Progenitor cell of endocrine pancreas (in vitro differentiated cells): Measurements from ENCODE around the gene CST8. TPM values are rescaled to one million over a fixed set of nuclear protein-coding genes. Genes with fewer than 3 reads are reported as not detected.

Source experiments
- DNase-seq: peaks from one replicate; pipeline ENCODE4 v3.0.0; 2021; ENCODE audit warnings: low spot score; ENCODE audit not compliant: unreplicated experiment
- H3K27ac Mint-ChIP-seq: 2 replicates; pipeline ENCODE4 v1.8.0; 2021; ENCODE audit warnings: mild to moderate bottlenecking, moderate library complexity, mixed read lengths
- H3K27me3 Mint-ChIP-seq: 2 replicates; pipeline ENCODE4 v1.8.0; 2021; ENCODE audit warnings: mixed read lengths
- H3K36me3 Mint-ChIP-seq: 2 replicates; pipeline ENCODE4 v1.8.0; 2022; ENCODE audit warnings: mixed read lengths; ENCODE audit not compliant: insufficient read depth
- H3K4me1 Mint-ChIP-seq: 2 replicates; pipeline ENCODE4 v1.8.0; 2021; ENCODE audit warnings: low read depth, mixed read lengths
- H3K4me3 Mint-ChIP-seq: 2 replicates; pipeline ENCODE4 v1.8.0; 2021; ENCODE audit warnings: low read depth, mild to moderate bottlenecking, moderate library complexity, mixed read lengths
- H3K9me3 Mint-ChIP-seq: 2 replicates; pipeline ENCODE4 v1.8.0; 2021; ENCODE audit warnings: low read depth, mixed read lengths
- CTCF ChIP-seq: fragments of 200-600 bp; sonication (generic); IDR thresholded peaks from one replicate; pipeline ENCODE4 v1.5.0; 2021; ENCODE audit warnings: antibody characterized with exemption, mild to moderate bottlenecking; ENCODE audit not compliant: unreplicated experiment
- total RNA-seq: library from RNA; stranded (reverse); gene quantifications from 2 replicates; pipeline ENCODE4 v1.2.1, GENCODE V29; 2021

The CST8 gene
- total RNA-seq, 1 donor from 2014 or later, result not detected

DNA sequence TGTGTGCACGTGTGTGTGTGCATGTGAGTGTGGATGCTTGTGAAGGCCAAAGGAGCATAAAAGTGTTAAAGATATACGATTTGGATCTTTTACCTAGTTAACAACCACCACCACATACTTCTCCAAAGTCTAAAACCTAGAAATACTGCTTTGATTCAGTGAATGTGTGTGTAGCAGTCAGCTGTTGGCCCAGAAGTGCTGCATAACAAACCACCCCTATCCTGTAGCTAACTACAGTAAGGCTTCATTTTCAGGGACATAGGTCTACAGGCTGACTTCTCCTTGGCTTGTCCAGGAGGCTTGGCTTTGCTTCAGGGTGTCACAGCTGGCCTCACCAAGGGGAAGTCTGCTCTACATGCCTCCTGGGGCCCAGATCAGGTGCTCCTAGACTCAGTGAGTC lies 2.4 kb upstream of the CST8 start:
- DNase-seq, result no peak
- H3K9me3 Mint-ChIP-seq, result no peaks in the 10 kb centered on the region
- no peak overlapping the region for H3K4me3 Mint-ChIP-seq
- no peak overlapping the region for H3K27ac Mint-ChIP-seq
- H3K4me1 Mint-ChIP-seq, result no peaks in the 10 kb centered on the region
- no peak for TF ChIP-seq CTCF
- H3K36me3 Mint-ChIP-seq, result no peaks in the 10 kb centered on the region
- H3K27me3 Mint-ChIP-seq, result peaks cover 3% of the 10 kb centered on the region

- TF ChIP-seq CTCF, result no peak
- no peaks in the 10 kb centered on the region for H3K4me1 Mint-ChIP-seq
- no peak overlapping the region for H3K27ac Mint-ChIP-seq
- H3K36me3 Mint-ChIP-seq, result no peaks in the 10 kb centered on the region
- H3K9me3 Mint-ChIP-seq, result no peaks in the 10 kb centered on the region
- no peak for DNase-seq
- no peak overlapping the region for H3K4me3 Mint-ChIP-seq
- peaks cover 3% of the 10 kb centered on the region for H3K27me3 Mint-ChIP-seq
These were observed 1.9 kb upstream of the CST8 start for GRCh38 chr20:23488996-23489395.

DNA sequence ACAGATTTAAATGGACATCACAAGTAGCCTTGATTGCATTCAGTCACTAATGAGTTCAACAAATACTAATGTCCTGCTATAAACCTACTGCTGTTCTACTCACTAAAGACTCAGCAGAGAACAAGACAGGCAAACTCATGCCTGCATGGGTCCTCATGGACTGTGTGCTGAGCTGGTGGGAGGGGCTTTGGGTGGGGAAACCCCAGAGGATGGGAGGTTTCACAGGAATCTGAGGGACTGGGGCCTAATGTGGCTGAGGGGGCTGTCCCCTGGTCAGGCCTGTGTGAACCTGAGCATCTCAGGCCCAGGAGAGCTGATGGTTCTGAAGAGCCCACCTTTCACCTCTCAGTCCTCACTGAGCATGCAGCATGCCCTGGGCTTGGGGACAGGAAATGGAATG lies 1.4 kb downstream of the CST8 start:
- no peak for DNase-seq
- H3K4me1 Mint-ChIP-seq, result no peaks in the 10 kb centered on the region
- TF ChIP-seq CTCF, result no peak
- no peak overlapping the region for H3K27ac Mint-ChIP-seq
- H3K36me3 Mint-ChIP-seq, result no peaks in the 10 kb centered on the region
- peaks cover 12% of the 10 kb centered on the region for H3K9me3 Mint-ChIP-seq
- no peak overlapping the region for H3K4me3 Mint-ChIP-seq
- H3K27me3 Mint-ChIP-seq, result peaks cover 3% of the 10 kb centered on the region

GRCh38 chr20:23493172-23493772 lies 2.4 kb downstream of the CST8 start:
- no peaks in the 10 kb centered on the region for H3K4me1 Mint-ChIP-seq
- no peak overlapping the region for H3K4me3 Mint-ChIP-seq

GRCh38 chr20:23497536-23497935 lies 6.6 kb downstream of the CST8 start:
- Mint-ChIP-seq H3K36me3 (no peaks in the 10 kb centered on the region), H3K9me3 (peaks cover 12% of the 10 kb centered on the region), H3K27ac (no peak overlapping the region), H3K27me3 (no peaks in the 10 kb centered on the region), H3K4me3 (no peak overlapping the region), H3K4me1 (peaks cover 29% of the 10 kb centered on the region)
- DNase-seq, result no peak
- TF ChIP-seq CTCF, result no peak

More at GRCh38 chr20:23493172-23493772, 2.4 kb downstream of the CST8 start:
- TF ChIP-seq CTCF, result no peak
- no peak for DNase-seq
- Mint-ChIP-seq H3K9me3 (peaks cover 12% of the 10 kb centered on the region), H3K36me3 (no peaks in the 10 kb centered on the region), H3K27me3 (no peaks in the 10 kb centered on the region), H3K27ac (no peak overlapping the region)
